ENCODE measurements around the gene PLXNA4. TPM values are rescaled to one million over a fixed set of nuclear protein-coding genes. Genes with fewer than 3 reads are reported as not detected.

Gene PLXNA4
- total RNA-seq, 4 donors from 2014 or later = 5.1 to 7.0 (median 5.3) TPM

GRCh38 chr7:132348341-132348740 lies 227.9 kb downstream of the PLXNA4 start:
- no peak for TF ChIP-seq POLR2A (IDR thresholded peaks at IDR 0.05)
- no peak for TF ChIP-seq CTCF (IDR thresholded peaks at IDR 0.05)
- intact Hi-C loops (cut with DNase I; ENCODE audit: low total_unique reads) = no loop called here
- no peak overlapping the region for H3K4me3 ChIP-seq (ENCODE audit: low read depth, poor library complexity, severe bottlenecking)
- DNase-seq (ENCODE audit: low spot score in 2 of 2) = no peak
- 83 to 86% methylated on average over 4 of the region's 4 CpGs for WGBS, 2 donors

- intact Hi-C loops (cut with DNase I; ENCODE audit: low total_unique reads) = no loop called here
- no peak for TF ChIP-seq CTCF (IDR thresholded peaks at IDR 0.05)
- TF ChIP-seq POLR2A (IDR thresholded peaks at IDR 0.05) = no peak
- DNase-seq (ENCODE audit: low spot score in 2 of 2) = no peak
- H3K4me3 ChIP-seq (ENCODE audit: low read depth, poor library complexity, severe bottlenecking) = no peak overlapping the region
- 74 to 91% methylated on average over 3 of the region's 3 CpGs for WGBS, 2 donors
Observed at GRCh38 chr7:132347858-132348257, 228.4 kb downstream of the PLXNA4 start.

DNA sequence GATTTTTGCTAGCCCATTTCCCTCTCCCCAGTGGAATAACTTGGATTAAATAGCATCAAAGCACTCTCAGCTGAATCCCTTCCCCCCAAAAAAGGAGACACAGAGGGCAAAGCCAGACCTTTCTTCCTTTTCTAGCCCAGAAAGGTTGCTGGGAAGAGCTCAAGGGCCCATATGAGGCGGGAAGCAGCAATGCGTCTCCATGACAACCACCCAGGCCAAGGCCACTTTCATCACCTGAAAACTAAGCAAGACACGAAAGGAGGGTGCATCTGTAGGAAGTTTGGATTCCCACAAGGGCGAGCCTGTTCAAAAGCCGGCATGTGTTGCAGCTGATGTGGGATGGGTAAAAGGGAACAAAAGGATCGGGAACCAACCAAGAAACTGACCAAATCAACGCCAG lies 229.1 kb downstream of the PLXNA4 start:
- 90 to 91% methylated on average over 7 of the region's 7 CpGs for WGBS, 2 donors
- intact Hi-C loops (cut with DNase I; ENCODE audit: low total_unique reads) = no loop called here
- no peak for TF ChIP-seq CTCF (IDR thresholded peaks at IDR 0.05)
- TF ChIP-seq POLR2A (IDR thresholded peaks at IDR 0.05) = no peak
- no peak for DNase-seq (ENCODE audit: low spot score in 2 of 2)
- no peak overlapping the region for H3K4me3 ChIP-seq (ENCODE audit: low read depth, poor library complexity, severe bottlenecking)

GRCh38 chr7:132345543-132346129 lies 230.6 kb downstream of the PLXNA4 start:
- intact Hi-C loops (cut with DNase I; ENCODE audit: low total_unique reads) = no loop called here
- WGBS, 2 donors = 65 to 74% methylated on average over 6 of the region's 6 CpGs
- no peak for TF ChIP-seq POLR2A (IDR thresholded peaks at IDR 0.05)
- TF ChIP-seq CTCF (IDR thresholded peaks at IDR 0.05) = no peak
- DNase-seq (ENCODE audit: low spot score in 2 of 2) = no peak
- H3K4me3 ChIP-seq (ENCODE audit: low read depth, poor library complexity, severe bottlenecking) = no peak overlapping the region

DNA sequence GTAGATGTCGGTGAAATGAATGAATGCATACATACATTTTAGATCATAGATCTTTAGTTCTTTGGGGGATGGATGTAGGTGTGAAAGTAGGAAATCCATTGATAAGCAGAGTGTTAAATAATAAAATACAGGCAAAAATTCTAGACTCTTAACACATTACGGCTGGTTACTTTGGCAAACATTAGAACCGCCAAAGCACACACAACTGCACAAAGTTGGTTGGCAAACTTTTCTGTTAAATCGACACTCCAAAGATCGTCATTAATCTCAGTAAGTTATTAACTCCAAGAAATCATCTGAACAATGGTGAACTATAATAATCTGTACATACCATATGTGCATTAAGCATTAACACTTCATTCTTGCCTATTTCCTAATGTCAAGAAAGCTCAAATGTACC lies 231.2 kb downstream of the PLXNA4 start:
- WGBS, 2 donors = 85 to 86% methylated on average over 5 of the region's 5 CpGs
- intact Hi-C loops (cut with DNase I; ENCODE audit: low total_unique reads) = no loop called here
- no peak overlapping the region for H3K4me3 ChIP-seq (ENCODE audit: low read depth, poor library complexity, severe bottlenecking)
- DNase-seq (ENCODE audit: low spot score in 2 of 2) = no peak
- TF ChIP-seq CTCF (IDR thresholded peaks at IDR 0.05) = no peak
- TF ChIP-seq POLR2A (IDR thresholded peaks at IDR 0.05) = no peak

DNA sequence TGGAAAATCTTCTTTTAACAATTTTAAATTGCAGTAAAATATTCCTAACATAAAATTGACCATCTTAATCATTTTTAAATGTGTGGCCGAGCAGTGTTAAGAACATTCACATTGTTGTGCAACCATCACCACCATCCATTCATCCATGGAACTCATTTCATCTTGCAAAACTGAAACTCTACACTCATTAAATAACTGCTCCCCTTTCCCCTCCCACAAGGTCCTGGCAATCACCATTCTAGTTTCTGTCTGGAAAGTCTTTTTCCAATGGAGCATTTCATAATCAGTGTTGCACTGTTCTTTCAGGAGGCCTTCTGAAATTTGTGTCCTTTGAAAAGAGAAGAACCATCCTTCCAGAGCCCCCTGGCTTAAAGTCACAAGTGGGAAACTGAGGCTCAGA lies 233.1 kb downstream of the PLXNA4 start:
- intact Hi-C loops (cut with DNase I; ENCODE audit: low total_unique reads) = no loop called here
- peak; percentile 59 to 60 for DNase-seq (ENCODE audit: low spot score in 2 of 2)
- WGBS, 2 donors = 45 to 72% methylated on average over 1 of the region's 1 CpG
- TF ChIP-seq CTCF (IDR thresholded peaks at IDR 0.05) (no peak), POLR2A (IDR thresholded peaks at IDR 0.05) (no peak)
- H3K4me3 ChIP-seq (ENCODE audit: low read depth, poor library complexity, severe bottlenecking) = no peak overlapping the region

All from lower leg skin (tissue), 4 donors.